ENCODE results near the gene ACOT7. TPM values are rescaled to one million over a fixed set of nuclear protein-coding genes. Genes with fewer than 3 reads are reported as not detected.
"Not testable (repeated sequence)": the region's sequence is repeated elsewhere in the genome, so short reads cannot be mapped to it uniquely, and the experiment has no call there.

The ACOT7 gene
- total and polyA plus RNA-seq, 3 donors from 2014 or later: 50.3 to 72.8 (median 52.5) TPM

- 87% methylated on average over 7 of the region's 7 CpGs for WGBS, 2 donors
- Histone ChIP-seq H3K4me3 (no peak overlapping the region), H3K27ac (no peak overlapping the region), H3K9me3 (no peaks in the 10 kb centered on the region), H3K27me3 (no peaks in the 10 kb centered on the region), H3K36me3 (ENCODE audit: low read depth, missing control alignments) (no peaks in the 10 kb centered on the region), H3K4me1 (peaks cover 4% of the 10 kb centered on the region)
- TF ChIP-seq POLR2A (IDR thresholded peaks at IDR 0.05): no peak
- TF ChIP-seq CTCF (IDR thresholded peaks at IDR 0.05): no peak
- no peak for DNase-seq
- intact Hi-C loops (cut with DNase I; ENCODE audit: low total_unique reads): no loop called here
Measured at GRCh38 chr1:6309564-6309963, 84.0 kb downstream of the ACOT7 start.

- no peak overlapping the region for H3K4me3 ChIP-seq
- intact Hi-C loops (cut with DNase I; ENCODE audit: low total_unique reads): no loop called here
- 78 to 94% methylated on average over 13 of the region's 13 CpGs for WGBS, 2 donors
- H3K27ac ChIP-seq: no peak overlapping the region
- no peaks in the 10 kb centered on the region for H3K36me3 ChIP-seq (ENCODE audit: low read depth, missing control alignments)
- no peak for DNase-seq
- peaks cover under 1% of the 10 kb centered on the region for H3K4me1 ChIP-seq
- no peaks in the 10 kb centered on the region for H3K9me3 ChIP-seq
- no peaks in the 10 kb centered on the region for H3K27me3 ChIP-seq
- no peak for TF ChIP-seq CTCF (IDR thresholded peaks at IDR 0.05)
- no peak for TF ChIP-seq POLR2A (IDR thresholded peaks at IDR 0.05)
Measured at GRCh38 chr1:6308449-6308848, 85.1 kb downstream of the ACOT7 start.

- H3K4me3 ChIP-seq; H3K27ac ChIP-seq; DNase-seq; H3K36me3 ChIP-seq (ENCODE audit: low read depth, missing control alignments); intact Hi-C loops (cut with DNase I; ENCODE audit: low total_unique reads); H3K27me3 ChIP-seq; H3K4me1 ChIP-seq; H3K9me3 ChIP-seq: not testable (repeated sequence)
- 91 to 96% methylated on average over 7 of the region's 7 CpGs for WGBS, 2 donors
Measured at GRCh38 chr1:6307682-6308081, 85.9 kb downstream of the ACOT7 start.

GRCh38 chr1:6307099-6307498 is 86.5 kb downstream of the ACOT7 start:
- Histone ChIP-seq H3K27me3 (no peaks in the 10 kb centered on the region), H3K9me3 (no peaks in the 10 kb centered on the region), H3K4me3 (no peak overlapping the region), H3K4me1 (no peaks in the 10 kb centered on the region), H3K36me3 (ENCODE audit: low read depth, missing control alignments) (no peaks in the 10 kb centered on the region), H3K27ac (no peak overlapping the region)
- TF ChIP-seq POLR2A (IDR thresholded peaks at IDR 0.05) (no peak), CTCF (IDR thresholded peaks at IDR 0.05) (no peak)
- 89 to 92% methylated on average over 13 to 15 of the region's 15 CpGs for WGBS, 2 donors
- no peak for DNase-seq
- intact Hi-C loops (cut with DNase I; ENCODE audit: low total_unique reads): no loop called here

GRCh38 chr1:6303397-6304012 is 90.1 kb downstream of the ACOT7 start:
- DNase-seq: no peak
- no peak overlapping the region for H3K27ac ChIP-seq
- no peaks in the 10 kb centered on the region for H3K27me3 ChIP-seq
- TF ChIP-seq CTCF (IDR thresholded peaks at IDR 0.05) (no peak), POLR2A (IDR thresholded peaks at IDR 0.05) (no peak)
- no peaks in the 10 kb centered on the region for H3K36me3 ChIP-seq (ENCODE audit: low read depth, missing control alignments)
- intact Hi-C loops (cut with DNase I; ENCODE audit: low total_unique reads): no loop called here
- no peaks in the 10 kb centered on the region for H3K9me3 ChIP-seq
- H3K4me3 ChIP-seq: no peak overlapping the region
- WGBS, 2 donors: 92 to 95% methylated on average over 15 of the region's 15 CpGs
- no peaks in the 10 kb centered on the region for H3K4me1 ChIP-seq

Data from testis (tissue), 3 donors.